Measurements from ENCODE around the gene CASKIN2. TPM values are rescaled to one million over a fixed set of nuclear protein-coding genes. Genes with fewer than 3 reads are reported as not detected.

Gene CASKIN2
- total and polyA plus RNA-seq, 10 of the 15 experiments (the other 5 are each of a cell fraction or from before 2014, with no cell fraction given) = 0.02 to 2.7 (median 0.44) TPM; not detected in 1

- TF ChIP-seq, protein P1, sequence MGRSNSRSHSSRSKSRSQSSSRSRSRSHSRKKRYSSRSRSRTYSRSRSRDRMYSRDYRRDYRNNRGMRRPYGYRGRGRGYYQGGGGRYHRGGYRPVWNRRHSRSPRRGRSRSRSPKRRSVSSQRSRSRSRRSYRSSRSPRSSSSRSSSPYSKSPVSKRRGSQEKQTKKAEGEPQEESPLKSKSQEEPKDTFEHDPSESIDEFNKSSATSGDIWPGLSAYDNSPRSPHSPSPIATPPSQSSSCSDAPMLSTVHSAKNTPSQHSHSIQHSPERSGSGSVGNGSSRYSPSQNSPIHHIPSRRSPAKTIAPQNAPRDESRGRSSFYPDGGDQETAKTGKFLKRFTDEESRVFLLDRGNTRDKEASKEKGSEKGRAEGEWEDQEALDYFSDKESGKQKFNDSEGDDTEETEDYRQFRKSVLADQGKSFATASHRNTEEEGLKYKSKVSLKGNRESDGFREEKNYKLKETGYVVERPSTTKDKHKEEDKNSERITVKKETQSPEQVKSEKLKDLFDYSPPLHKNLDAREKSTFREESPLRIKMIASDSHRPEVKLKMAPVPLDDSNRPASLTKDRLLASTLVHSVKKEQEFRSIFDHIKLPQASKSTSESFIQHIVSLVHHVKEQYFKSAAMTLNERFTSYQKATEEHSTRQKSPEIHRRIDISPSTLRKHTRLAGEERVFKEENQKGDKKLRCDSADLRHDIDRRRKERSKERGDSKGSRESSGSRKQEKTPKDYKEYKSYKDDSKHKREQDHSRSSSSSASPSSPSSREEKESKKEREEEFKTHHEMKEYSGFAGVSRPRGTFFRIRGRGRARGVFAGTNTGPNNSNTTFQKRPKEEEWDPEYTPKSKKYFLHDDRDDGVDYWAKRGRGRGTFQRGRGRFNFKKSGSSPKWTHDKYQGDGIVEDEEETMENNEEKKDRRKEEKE (IDR thresholded peaks at IDR 0.05) = no peak
- TF ChIP-seq CHD1 (IDR thresholded peaks at IDR 0.05; ENCODE audit: low read depth, low read length) = no peak
- TF ChIP-seq TCF3 (IDR thresholded peaks at IDR 0.05; ENCODE audit: borderline replicate concordance, insufficient read depth, low read depth, low read length) = no peak
- no peak for TF ChIP-seq CREB1 (IDR thresholded peaks at IDR 0.05; ENCODE audit: low read depth)
Measured at GRCh38 chr17:75454193-75454592, 61.1 kb downstream of the CASKIN2 start (continued).

GRCh38 chr17:75450270-75450669, 65.1 kb downstream of the CASKIN2 start:
- H3K79me2 ChIP-seq (ENCODE audit: control insufficient read depth, insufficient read depth, low read length) = no peaks in the 10 kb centered on the region
- ATAC-seq (no peak), DNase-seq (ENCODE audit: low read depth, low spot score) (no peak), FAIRE-seq (no peak)
- ChIA-PET RAD21 (ENCODE audit: unreplicated experiment) (no interaction called here), POLR2A (no interaction called here), SMC1A (ENCODE audit: uncharacterized antibody, unreplicated experiment) (no interaction called here), CTCF (no interaction called here)
- WGBS (ENCODE audit: insufficient coverage, insufficient replicate concordance, low lambda C conversion rate, missing lambda C conversion rate) = 76% methylated on average over 4 of the region's 4 CpGs
- H3K4me1 ChIP-seq (ENCODE audit: control insufficient read depth, insufficient read depth, low read length) = peaks cover 15% of the 10 kb centered on the region
- H3K27me3 ChIP-seq (replicated peaks in 1 of 2; ENCODE audit: control insufficient read depth in 2 of 2, insufficient read depth in 2 of 2, low read length in 1 of 2) = no peaks in the 10 kb centered on the region
- no peaks in the 10 kb centered on the region for H3K9me3 ChIP-seq (replicated peaks; ENCODE audit: control insufficient read depth, insufficient read depth, low read length)
- no peak overlapping the region for H2AFZ ChIP-seq (ENCODE audit: control insufficient read depth, low read depth, low read length)
- H3K4me2 ChIP-seq (ENCODE audit: control insufficient read depth, insufficient read depth) = no peak overlapping the region
- no peak overlapping the region for H3K9ac ChIP-seq (ENCODE audit: control insufficient read depth, insufficient read depth, low read length)
- no TSS peak for BruUV-seq (replicated peaks)
- H3K27ac ChIP-seq (ENCODE audit: control insufficient read depth, insufficient read depth) = no peak overlapping the region
- intact Hi-C loops (cut with micrococcal nuclease; ENCODE audit: unreplicated experiment) (no loop called here), in situ Hi-C loops (cut with MboI) (no loop called here)
- H3K4me3 ChIP-seq = no peak overlapping the region
- no peaks in the 10 kb centered on the region for H3K36me3 ChIP-seq (ENCODE audit: control insufficient read depth in 2 of 2, insufficient read depth in 2 of 2, low read length in 1 of 2)
- H4K20me1 ChIP-seq (ENCODE audit: control insufficient read depth, insufficient read depth) = no peaks in the 10 kb centered on the region
- TF ChIP-seq FOXM1 (IDR thresholded peaks at IDR 0.05; ENCODE audit: low read depth, low read length) (no peak), E4F1 (IDR thresholded peaks at IDR 0.05; ENCODE audit: borderline replicate concordance, partially characterized antibody) (no peak), PAX5 (IDR thresholded peaks at IDR 0.05; ENCODE audit: borderline replicate concordance, low read depth, low read length) (no peak), YBX1 (IDR thresholded peaks at IDR 0.05) (no peak), HDGF (IDR thresholded peaks at IDR 0.05) (no peak), BRCA1 (IDR thresholded peaks at IDR 0.05; ENCODE audit: low read depth, low read length) (no peak), CREB1 (IDR thresholded peaks at IDR 0.05; ENCODE audit: low read depth) (no peak), ZNF622 (IDR thresholded peaks at IDR 0.05) (no peak), RB1 (IDR thresholded peaks at IDR 0.05; ENCODE audit: borderline replicate concordance) (no peak), ZZZ3 (IDR thresholded peaks at IDR 0.05; ENCODE audit: control insufficient read depth, insufficient read length, low read depth) (no peak), SUPT20H (IDR thresholded peaks at IDR 0.05; ENCODE audit: borderline replicate concordance, control insufficient read depth, low read depth, low read length) (no peak)
- TF ChIP-seq, protein P2, sequence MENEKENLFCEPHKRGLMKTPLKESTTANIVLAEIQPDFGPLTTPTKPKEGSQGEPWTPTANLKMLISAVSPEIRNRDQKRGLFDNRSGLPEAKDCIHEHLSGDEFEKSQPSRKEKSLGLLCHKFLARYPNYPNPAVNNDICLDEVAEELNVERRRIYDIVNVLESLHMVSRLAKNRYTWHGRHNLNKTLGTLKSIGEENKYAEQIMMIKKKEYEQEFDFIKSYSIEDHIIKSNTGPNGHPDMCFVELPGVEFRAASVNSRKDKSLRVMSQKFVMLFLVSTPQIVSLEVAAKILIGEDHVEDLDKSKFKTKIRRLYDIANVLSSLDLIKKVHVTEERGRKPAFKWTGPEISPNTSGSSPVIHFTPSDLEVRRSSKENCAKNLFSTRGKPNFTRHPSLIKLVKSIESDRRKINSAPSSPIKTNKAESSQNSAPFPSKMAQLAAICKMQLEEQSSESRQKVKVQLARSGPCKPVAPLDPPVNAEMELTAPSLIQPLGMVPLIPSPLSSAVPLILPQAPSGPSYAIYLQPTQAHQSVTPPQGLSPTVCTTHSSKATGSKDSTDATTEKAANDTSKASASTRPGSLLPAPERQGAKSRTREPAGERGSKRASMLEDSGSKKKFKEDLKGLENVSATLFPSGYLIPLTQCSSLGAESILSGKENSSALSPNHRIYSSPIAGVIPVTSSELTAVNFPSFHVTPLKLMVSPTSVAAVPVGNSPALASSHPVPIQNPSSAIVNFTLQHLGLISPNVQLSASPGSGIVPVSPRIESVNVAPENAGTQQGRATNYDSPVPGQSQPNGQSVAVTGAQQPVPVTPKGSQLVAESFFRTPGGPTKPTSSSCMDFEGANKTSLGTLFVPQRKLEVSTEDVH (IDR thresholded peaks at IDR 0.05; ENCODE audit: low read depth, partially characterized antibody) = no peak

Measured in GM12878 (cell line).